NT2/D1 (cell line): ENCODE data around the gene S1PR1.

ENCODE experiments used
- SUZ12 ChIP-seq: IDR thresholded peaks from 2 replicates; pipeline ENCODE4 v1.6.1; 2011; ENCODE audit not compliant: insufficient read length, insufficient read depth; ENCODE audit errors: extremely low read depth
- YY1 ChIP-seq: IDR thresholded peaks from 2 replicates; pipeline ENCODE4 v1.6.1; 2011; ENCODE audit not compliant: insufficient read length, insufficient read depth

DNA sequence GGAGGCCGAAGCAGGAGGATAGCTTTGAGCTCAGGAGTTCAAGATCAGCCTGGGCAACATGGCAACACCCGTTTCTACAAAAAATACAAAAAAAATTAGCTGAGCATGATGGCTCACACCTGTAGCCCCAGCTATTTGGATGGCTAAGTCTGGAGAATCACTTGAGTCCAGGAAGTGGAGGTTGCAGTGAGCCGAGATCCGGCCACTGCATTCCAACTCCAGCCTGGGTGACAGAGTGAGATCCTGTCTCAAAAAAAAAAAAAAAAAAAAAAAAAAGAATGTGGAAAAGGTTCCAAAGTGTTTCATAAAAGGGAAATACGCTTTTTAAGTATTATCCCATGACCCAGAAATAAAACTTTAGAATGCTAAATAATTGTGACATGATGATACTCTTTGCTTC lies 8.0 kb downstream of the S1PR1 start:
- TF ChIP-seq SUZ12, result no peak
- TF ChIP-seq YY1, result no peak
